Measurements from ENCODE around the gene LGR5.

LGR5 gene

GRCh38 chr12:71536279-71536938 lies 96.8 kb downstream of the LGR5 start:
- DNase-seq (ENCODE audit: low read depth, low spot score): no peak
- Histone ChIP-seq H3K4me1 (ENCODE audit: insufficient read depth, insufficient read length) (no peaks in the 10 kb centered on the region), H3K27me3 (ENCODE audit: insufficient read depth, insufficient read length) (no peaks in the 10 kb centered on the region), H3K4me3 (ENCODE audit: insufficient read length, low read depth) (no peak overlapping the region), H3K9ac (ENCODE audit: insufficient read length, low read depth) (no peak overlapping the region), H3K9me3 (ENCODE audit: insufficient read depth, low read length) (no peaks in the 10 kb centered on the region), H3K36me3 (ENCODE audit: insufficient read depth, insufficient read length, low read length) (no peaks in the 10 kb centered on the region)
- TF ChIP-seq SUZ12 (IDR thresholded peaks at IDR 0.05; ENCODE audit: extremely low read depth, insufficient read depth, insufficient read length): no peak
- TF ChIP-seq YY1 (IDR thresholded peaks at IDR 0.05; ENCODE audit: insufficient read depth, insufficient read length): no peak
- TF ChIP-seq ZNF274 (IDR thresholded peaks at IDR 0.05; ENCODE audit: low read depth, low read length): no peak

GRCh38 chr12:71536939-71537622 lies 97.5 kb downstream of the LGR5 start:
- no peaks in the 10 kb centered on the region for H3K36me3 ChIP-seq (ENCODE audit: insufficient read depth, insufficient read length, low read length)

GRCh38 chr12:71538807-71539206 lies 99.2 kb downstream of the LGR5 start:
- Histone ChIP-seq H3K4me3 (ENCODE audit: insufficient read length, low read depth) (no peak overlapping the region), H3K27me3 (ENCODE audit: insufficient read depth, insufficient read length) (no peaks in the 10 kb centered on the region), H3K4me1 (ENCODE audit: insufficient read depth, insufficient read length) (no peaks in the 10 kb centered on the region), H3K36me3 (ENCODE audit: insufficient read depth, insufficient read length, low read length) (no peaks in the 10 kb centered on the region), H3K9me3 (ENCODE audit: insufficient read depth, low read length) (no peaks in the 10 kb centered on the region), H3K9ac (ENCODE audit: insufficient read length, low read depth) (no peak overlapping the region)
- DNase-seq (ENCODE audit: low read depth, low spot score): no peak
- TF ChIP-seq ZNF274 (IDR thresholded peaks at IDR 0.05; ENCODE audit: low read depth, low read length): no peak
- TF ChIP-seq YY1 (IDR thresholded peaks at IDR 0.05; ENCODE audit: insufficient read depth, insufficient read length): no peak

More at GRCh38 chr12:71536939-71537622, 97.5 kb downstream of the LGR5 start:
- no peak overlapping the region for H3K4me3 ChIP-seq (ENCODE audit: insufficient read length, low read depth)
- H3K9me3 ChIP-seq (ENCODE audit: insufficient read depth, low read length): no peaks in the 10 kb centered on the region
- TF ChIP-seq ZNF274 (IDR thresholded peaks at IDR 0.05; ENCODE audit: low read depth, low read length): no peak
- TF ChIP-seq SUZ12 (IDR thresholded peaks at IDR 0.05; ENCODE audit: extremely low read depth, insufficient read depth, insufficient read length): no peak
- TF ChIP-seq YY1 (IDR thresholded peaks at IDR 0.05; ENCODE audit: insufficient read depth, insufficient read length): no peak
- no peaks in the 10 kb centered on the region for H3K4me1 ChIP-seq (ENCODE audit: insufficient read depth, insufficient read length)
- no peaks in the 10 kb centered on the region for H3K27me3 ChIP-seq (ENCODE audit: insufficient read depth, insufficient read length)
- no peak overlapping the region for H3K9ac ChIP-seq (ENCODE audit: insufficient read length, low read depth)
- DNase-seq (ENCODE audit: low read depth, low spot score): no peak

GRCh38 chr12:71541583-71541982 lies 102.0 kb downstream of the LGR5 start:
- H3K36me3 ChIP-seq (ENCODE audit: insufficient read depth, insufficient read length, low read length): no peaks in the 10 kb centered on the region
- no peak overlapping the region for H3K4me3 ChIP-seq (ENCODE audit: insufficient read length, low read depth)
- H3K27me3 ChIP-seq (ENCODE audit: insufficient read depth, insufficient read length): no peaks in the 10 kb centered on the region
- H3K9me3 ChIP-seq (ENCODE audit: insufficient read depth, low read length): no peaks in the 10 kb centered on the region
- H3K4me1 ChIP-seq (ENCODE audit: insufficient read depth, insufficient read length): no peaks in the 10 kb centered on the region
- no peak overlapping the region for H3K9ac ChIP-seq (ENCODE audit: insufficient read length, low read depth)
- no peak for TF ChIP-seq ZNF274 (IDR thresholded peaks at IDR 0.05; ENCODE audit: low read depth, low read length)
- TF ChIP-seq SUZ12 (IDR thresholded peaks at IDR 0.05; ENCODE audit: extremely low read depth, insufficient read depth, insufficient read length): no peak
- no peak for TF ChIP-seq YY1 (IDR thresholded peaks at IDR 0.05; ENCODE audit: insufficient read depth, insufficient read length)
- DNase-seq (ENCODE audit: low read depth, low spot score): no peak

- no peak for TF ChIP-seq ZNF274 (IDR thresholded peaks at IDR 0.05; ENCODE audit: low read depth, low read length)
- no peak for TF ChIP-seq SUZ12 (IDR thresholded peaks at IDR 0.05; ENCODE audit: extremely low read depth, insufficient read depth, insufficient read length)
- TF ChIP-seq YY1 (IDR thresholded peaks at IDR 0.05; ENCODE audit: insufficient read depth, insufficient read length): no peak
- Histone ChIP-seq H3K4me1 (ENCODE audit: insufficient read depth, insufficient read length) (no peaks in the 10 kb centered on the region), H3K9ac (ENCODE audit: insufficient read length, low read depth) (no peak overlapping the region), H3K9me3 (ENCODE audit: insufficient read depth, low read length) (no peaks in the 10 kb centered on the region), H3K27me3 (ENCODE audit: insufficient read depth, insufficient read length) (no peaks in the 10 kb centered on the region), H3K36me3 (ENCODE audit: insufficient read depth, insufficient read length, low read length) (no peaks in the 10 kb centered on the region), H3K4me3 (ENCODE audit: insufficient read length, low read depth) (no peak overlapping the region)
- DNase-seq (ENCODE audit: low read depth, low spot score): no peak
Observed at GRCh38 chr12:71546322-71546861, 106.8 kb downstream of the LGR5 start.

- no peaks in the 10 kb centered on the region for H3K9me3 ChIP-seq (ENCODE audit: insufficient read depth, low read length)
- no peak for TF ChIP-seq SUZ12 (IDR thresholded peaks at IDR 0.05; ENCODE audit: extremely low read depth, insufficient read depth, insufficient read length)
- no peak for TF ChIP-seq ZNF274 (IDR thresholded peaks at IDR 0.05; ENCODE audit: low read depth, low read length)
- no peak for TF ChIP-seq YY1 (IDR thresholded peaks at IDR 0.05; ENCODE audit: insufficient read depth, insufficient read length)
- no peak overlapping the region for H3K4me3 ChIP-seq (ENCODE audit: insufficient read length, low read depth)
- no peaks in the 10 kb centered on the region for H3K4me1 ChIP-seq (ENCODE audit: insufficient read depth, insufficient read length)
- no peaks in the 10 kb centered on the region for H3K27me3 ChIP-seq (ENCODE audit: insufficient read depth, insufficient read length)
- H3K9ac ChIP-seq (ENCODE audit: insufficient read length, low read depth): no peak overlapping the region
- H3K36me3 ChIP-seq (ENCODE audit: insufficient read depth, insufficient read length, low read length): no peaks in the 10 kb centered on the region
- DNase-seq (ENCODE audit: low read depth, low spot score): no peak
Observed at GRCh38 chr12:71548893-71549292, 109.3 kb downstream of the LGR5 start.

GRCh38 chr12:71551529-71551928 lies 111.9 kb downstream of the LGR5 start:
- Histone ChIP-seq H3K4me3 (ENCODE audit: insufficient read length, low read depth) (no peak overlapping the region), H3K36me3 (ENCODE audit: insufficient read depth, insufficient read length, low read length) (no peaks in the 10 kb centered on the region), H3K9ac (ENCODE audit: insufficient read length, low read depth) (no peak overlapping the region), H3K27me3 (ENCODE audit: insufficient read depth, insufficient read length) (no peaks in the 10 kb centered on the region), H3K9me3 (ENCODE audit: insufficient read depth, low read length) (no peaks in the 10 kb centered on the region), H3K4me1 (ENCODE audit: insufficient read depth, insufficient read length) (no peaks in the 10 kb centered on the region)
- TF ChIP-seq ZNF274 (IDR thresholded peaks at IDR 0.05; ENCODE audit: low read depth, low read length): no peak
- TF ChIP-seq SUZ12 (IDR thresholded peaks at IDR 0.05; ENCODE audit: extremely low read depth, insufficient read depth, insufficient read length): no peak
- no peak for TF ChIP-seq YY1 (IDR thresholded peaks at IDR 0.05; ENCODE audit: insufficient read depth, insufficient read length)
- no peak for DNase-seq (ENCODE audit: low read depth, low spot score)

Data from NT2/D1 (cell line).